IPS DF 4.7 (cell line): ENCODE results near the gene CD55.

Source experiments
- DNase-seq: peaks from one replicate; pipeline ENCODE4 v3.0.0-alpha.2; 2013; ENCODE audit warnings: low spot score; ENCODE audit errors: extremely low read depth

Gene CD55

DNA sequence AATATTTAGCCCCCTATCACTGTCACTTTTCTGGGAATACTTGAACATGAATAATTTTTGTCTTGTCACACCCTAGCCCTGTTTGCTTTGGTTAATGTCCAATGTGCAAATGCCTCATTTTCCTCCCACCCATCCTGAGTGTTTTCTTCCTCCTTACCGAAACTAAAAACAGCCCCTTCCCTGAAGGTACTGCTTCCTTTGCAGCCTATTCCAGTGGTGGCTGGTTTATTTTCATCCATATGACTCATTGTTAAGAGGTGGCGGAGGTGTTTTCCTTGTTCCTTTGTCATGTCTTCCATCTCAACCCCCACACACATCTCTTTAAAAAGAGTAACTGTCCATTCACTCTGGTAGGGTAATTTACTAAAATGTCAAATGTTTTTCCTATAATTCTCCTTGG is 40.4 kb downstream of the CD55 start:
- no peak for DNase-seq

DNA sequence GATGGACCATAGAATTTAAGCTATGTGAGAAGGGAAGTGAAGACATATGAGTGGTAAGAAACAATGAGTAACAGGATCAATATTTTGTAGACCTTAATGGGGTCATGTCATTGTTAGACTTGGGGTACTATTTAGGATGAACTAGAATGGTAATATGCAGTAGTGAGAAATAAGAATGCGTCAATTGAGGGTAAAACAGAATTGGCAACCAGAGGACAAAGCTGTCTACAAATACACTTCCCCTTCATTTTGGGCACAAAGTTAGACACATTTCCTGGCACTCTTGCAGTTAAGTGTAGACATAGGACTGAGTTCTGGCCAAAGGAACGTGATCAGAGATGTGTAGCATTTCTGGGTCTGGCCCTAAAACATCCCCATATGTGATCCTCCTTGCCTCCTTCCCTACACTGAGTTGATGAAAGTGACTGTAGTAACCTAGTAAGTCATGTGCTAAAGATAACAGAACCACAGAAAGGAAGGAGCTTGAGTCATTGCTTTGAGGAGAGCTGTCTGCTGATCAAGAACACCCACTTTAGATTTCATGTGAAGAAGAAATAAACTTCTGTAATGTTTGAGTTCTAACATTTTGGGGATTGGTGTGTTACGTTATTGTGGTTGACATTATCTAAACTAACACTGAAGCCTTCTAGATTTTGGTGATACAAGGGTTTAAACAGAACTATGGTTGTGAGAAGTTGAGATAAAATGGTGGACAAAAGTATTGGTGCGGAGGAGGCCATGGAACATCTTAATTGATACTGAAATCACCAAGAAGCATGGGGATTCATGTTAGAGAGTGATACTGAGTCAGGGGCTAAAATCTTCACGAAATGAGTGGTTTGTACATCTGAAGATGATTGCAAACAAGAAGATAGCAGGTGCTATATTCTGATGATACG is 41.7 kb downstream of the CD55 start:
- no peak for DNase-seq

DNA sequence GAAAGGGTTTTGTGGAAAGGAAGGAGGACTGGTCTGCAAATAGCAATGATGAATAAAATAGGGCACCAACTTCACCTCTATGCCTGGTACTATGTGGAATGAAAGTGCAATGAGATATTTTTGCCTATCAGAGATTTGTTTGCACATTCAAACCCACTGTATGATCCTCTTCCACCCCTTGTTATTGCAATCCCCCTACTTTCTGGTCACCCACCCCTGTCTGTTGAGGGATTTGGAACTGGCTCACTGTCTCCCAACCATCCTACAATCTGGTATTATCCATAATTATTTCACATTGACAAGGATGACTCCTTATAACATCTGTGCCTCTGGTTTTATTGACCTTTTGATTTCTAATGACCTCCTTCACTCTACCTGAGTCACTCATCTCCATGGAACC is 42.4 kb downstream of the CD55 start:
- DNase-seq = no peak

DNA sequence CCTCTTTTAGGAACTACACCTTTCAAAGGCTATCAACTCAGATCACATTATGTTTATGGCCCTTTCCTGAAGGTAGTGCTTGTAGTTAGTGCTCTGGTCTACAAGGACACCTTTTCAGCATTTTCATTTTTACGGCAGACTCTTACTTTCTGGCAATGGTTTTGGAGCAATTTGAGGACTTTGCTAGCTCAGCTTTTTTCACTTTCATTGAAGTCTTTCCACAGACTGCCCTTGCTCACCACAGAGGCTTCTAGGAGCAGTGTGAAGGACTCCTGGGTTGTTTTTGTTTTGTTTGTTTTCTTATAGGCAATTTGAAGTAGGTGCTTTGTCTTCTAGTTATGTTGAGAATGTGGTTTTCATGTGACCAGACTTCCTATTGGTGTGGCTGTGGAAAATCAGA is 43.1 kb downstream of the CD55 start:
- no peak for DNase-seq

DNA sequence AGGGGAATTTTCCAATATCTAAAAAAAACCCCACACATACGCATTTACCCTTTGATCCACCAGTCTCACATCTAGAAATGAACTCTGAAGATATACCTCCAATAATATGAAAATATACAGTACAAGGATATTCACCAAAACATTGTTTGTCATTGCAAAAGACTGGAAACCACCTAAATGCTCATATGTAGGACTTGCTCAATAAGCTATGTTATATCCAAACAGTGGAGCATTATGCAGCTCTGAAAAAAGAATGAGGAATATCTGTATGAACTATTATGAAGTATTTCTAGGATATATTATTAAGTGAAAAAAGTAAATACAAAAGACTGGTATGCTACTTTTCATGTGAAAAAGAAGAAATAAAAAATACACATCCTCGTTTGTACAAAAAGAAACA is 43.6 kb downstream of the CD55 start:
- no peak for DNase-seq

DNA sequence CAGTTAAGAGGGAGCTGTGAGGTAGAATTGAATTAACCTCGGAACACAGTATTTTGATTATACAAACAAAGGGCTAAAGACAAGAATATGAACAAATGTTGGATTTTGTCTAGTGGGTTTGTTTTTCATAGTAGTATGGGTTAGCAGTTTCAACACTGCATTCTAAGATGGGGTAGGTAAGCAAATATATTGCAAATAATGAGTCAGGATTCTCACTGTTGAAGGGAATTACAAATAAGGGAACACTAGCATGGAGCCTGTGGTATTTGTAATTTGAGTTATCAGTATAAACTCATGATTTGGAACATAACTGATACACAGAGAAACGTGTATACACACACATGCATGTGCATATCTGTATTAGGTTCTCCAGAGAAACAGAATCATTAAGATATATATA is 44.5 kb downstream of the CD55 start:
- no peak for DNase-seq

DNA sequence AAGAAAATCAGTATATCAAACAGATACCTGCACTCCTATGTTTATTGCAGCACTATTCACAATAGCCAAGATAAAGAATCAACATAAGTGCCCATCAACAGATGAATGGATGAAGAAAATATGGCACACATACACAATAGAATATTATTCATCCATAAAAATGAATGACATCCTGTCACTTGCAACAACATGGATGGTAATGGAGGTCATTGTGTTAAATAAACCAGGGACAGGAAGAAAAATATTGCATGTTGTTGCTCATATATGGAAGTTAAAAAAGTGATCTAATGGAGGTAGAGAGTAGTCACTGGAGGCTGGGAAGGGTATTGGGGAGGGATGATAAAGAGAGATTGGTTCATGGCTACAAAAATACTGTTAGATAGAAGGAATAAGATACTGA is 67.2 kb downstream of the CD55 start:
- DNase-seq = no peak

DNA sequence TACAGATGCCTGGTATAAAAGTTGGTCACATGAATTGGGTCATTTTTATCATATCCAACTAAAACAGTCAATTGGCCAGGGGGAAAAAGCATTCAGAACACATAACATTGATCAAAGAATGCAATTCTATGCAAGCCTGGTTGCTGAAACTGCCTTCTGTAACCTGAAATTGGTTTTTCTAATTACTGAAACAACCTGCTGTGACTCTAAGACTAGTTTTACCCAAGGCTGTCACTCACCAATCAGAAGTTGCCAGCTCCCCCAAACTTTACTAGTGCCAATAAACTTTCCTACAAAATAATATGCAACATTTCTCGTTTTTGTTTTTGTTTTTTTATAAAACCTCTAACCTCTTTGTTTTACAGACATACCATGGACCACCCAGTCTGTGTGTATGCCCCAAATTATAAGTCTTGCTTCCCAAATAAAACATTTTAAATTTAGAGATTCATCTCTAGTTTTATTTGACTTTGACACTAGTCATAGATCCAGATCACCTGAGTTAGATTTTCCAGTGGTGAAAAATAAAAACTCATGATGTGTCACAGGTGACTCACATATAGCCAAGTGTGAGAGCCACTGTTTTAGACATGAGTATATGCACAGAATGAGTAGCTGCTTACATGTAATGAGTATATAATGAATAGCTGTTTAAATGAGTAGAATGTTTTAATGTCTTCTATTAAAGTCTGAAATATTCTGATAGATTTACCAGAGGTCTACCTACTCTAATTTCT is 68.4 kb downstream of the CD55 start:
- no peak for DNase-seq

DNA sequence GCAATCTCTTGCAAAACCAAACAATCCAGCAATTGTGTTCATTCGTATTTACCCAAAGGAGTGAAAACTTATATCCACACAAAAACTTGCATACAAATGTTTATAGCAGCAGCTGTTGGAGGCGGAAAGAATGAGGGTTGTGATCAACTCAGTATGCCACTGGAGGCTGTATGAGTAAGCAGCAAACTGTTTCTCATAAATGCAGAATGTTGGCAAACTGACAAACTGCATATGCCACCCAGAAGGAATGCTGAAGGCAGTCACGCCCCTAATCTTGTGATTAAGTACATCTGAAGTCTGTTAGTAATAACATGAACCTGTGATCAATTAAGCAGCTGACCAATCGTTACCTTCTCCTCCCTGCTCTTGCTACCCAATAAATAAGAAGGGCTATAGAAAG is 72.1 kb downstream of the CD55 start:
- DNase-seq = no peak

DNA sequence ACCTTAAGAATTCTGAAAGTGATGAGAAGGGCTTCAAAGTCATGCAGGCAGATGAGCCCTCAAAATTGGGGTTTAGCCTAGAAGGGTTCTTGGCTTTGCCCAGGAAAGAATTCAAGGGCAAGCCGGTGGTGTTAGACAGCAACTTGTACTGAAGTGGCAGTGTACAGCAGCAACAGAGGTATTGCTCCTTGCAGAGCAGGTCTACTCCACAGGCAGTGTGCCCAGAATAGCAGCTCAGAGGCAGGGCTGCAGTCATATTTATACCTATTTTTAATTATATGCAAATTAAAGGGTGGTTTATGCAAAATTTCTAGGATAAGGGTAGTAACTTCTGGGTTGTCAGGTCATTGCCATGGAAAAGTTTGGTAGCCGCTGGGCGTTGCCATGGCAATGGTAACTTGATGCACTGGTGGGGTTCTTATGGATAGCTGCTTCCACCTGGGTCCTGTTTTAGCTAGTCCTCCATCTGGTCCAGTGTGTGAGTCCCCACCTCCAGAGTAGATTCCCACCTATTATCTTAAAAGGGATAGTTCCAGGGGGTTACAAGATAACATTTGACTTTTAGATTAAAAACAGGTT is 74.8 kb downstream of the CD55 start:
- no peak for DNase-seq

DNA sequence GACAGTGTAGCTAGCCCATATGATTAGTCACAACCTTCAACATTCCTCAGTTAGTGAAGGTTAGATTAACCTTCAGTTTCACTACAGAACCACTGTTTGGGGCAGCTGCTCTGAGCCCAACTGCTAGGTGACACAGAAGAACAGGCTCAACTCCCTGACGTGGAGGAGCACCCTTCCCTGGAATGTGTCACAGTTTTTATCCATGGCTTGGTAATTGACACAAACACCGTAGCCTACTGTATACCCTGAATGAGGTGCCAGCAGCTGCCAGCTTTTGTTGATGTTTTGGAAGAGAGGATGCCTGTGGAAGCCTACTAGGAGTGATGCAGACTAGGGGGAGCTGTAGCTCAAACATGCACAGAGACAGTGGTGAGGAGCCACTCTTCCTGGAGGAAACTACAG is 76.0 kb downstream of the CD55 start:
- DNase-seq = no peak

DNA sequence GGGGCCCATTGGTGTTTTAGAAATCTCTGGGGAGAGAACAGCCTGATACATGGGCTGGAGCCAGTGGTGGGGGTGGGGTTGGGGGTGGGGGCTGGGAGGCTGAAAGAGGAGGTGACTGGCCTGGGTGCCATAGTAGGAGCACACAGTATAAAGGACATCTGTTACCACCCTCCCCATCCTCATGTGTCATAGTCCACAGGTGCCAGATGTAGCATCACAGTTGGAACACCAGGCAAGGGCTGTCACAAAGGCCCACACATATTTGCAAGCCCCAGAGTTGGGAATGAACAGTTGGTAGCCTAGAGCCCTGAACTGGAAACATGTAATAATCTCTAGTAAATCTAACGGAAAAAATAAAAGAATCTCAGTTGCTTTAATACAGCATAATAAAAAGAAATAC is 77.5 kb downstream of the CD55 start:
- no peak for DNase-seq

DNA sequence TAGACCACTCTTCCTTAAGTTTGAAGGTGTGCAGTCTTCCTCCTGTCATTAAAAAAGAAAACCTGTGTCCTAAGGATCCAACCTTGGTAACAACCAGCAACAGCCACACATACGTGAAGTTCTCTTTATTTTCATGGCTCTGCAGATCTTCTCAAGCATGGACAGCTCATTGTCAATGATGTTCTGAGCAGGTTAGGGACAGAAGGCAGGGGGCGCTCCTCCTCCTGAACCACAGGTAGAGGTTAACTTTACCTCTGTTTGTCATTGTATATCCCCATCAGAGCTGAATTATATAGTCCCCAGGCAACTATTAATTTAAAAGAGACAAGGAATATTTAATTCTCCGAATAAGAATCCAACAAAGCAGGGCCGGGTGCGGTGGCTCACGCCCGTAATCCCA is 80.1 kb downstream of the CD55 start:
- DNase-seq = no peak

DNA sequence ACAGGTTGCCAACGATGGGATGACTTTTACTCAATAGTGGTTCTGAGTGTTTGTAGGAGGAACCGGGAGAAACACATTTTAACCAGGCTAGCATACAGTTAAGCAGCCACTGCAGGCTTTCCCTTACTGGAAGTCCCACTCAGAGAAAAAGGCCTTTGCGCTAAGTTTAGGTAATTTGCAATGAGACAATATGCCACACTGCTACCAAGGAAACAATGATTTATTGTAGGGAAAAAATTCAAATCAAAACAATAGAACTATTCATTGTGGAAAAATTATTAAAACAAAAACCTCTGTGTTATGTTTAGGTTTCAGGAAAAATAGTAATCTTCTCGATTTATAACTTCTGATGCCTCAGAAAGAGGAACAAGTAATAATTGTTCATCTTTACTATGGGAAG is 81.3 kb downstream of the CD55 start:
- no peak for DNase-seq

DNA sequence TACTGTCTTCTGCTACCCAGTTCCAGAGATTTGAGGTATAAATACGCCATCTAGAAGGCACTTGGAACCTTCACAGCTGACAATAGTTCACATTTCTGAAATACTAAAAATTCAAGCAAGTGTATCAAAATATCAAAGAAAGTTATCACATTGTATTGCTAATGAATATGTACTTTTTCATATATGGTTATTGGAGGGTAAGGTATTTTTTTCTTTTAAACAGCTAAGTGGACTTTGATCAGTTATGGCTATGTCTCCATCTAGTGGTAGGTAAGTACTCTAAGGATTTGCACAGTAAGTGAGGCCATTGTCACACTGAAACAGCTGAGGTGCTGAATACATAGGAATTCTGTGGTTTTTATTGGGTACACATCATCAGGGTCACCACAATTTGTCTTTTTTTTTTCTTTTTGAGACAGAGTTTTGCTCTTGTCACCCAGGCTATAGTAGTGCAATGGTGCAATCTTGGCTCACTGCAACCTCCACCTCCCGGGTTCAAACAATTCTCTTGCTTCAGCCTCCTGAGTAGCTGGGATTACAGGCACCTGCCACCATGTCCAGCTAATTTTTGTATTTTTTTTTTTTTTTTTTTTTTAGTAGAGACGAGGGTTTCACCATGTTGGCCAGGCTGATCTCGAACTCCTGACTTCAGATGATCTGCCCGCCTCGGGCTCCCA is 83.5 kb downstream of the CD55 start:
- DNase-seq = no peak

DNA sequence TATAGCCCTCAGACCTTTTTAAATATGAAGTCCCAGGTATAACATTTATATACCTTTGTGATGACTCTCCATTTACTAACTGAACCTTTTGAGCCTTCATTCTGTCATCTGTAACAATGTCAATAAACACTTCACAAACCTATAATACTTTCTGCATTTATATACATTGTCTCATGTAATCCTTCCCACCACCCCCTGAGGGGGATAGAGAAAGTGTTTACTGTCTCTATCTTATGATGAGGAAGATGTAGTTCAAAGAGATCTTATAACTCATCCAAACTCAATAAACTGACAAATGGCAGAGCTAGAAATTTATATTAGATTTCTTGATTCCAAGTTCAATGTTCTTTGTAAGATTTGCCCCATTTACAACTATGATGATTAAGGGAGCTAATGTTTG is 84.3 kb downstream of the CD55 start:
- DNase-seq = no peak

DNA sequence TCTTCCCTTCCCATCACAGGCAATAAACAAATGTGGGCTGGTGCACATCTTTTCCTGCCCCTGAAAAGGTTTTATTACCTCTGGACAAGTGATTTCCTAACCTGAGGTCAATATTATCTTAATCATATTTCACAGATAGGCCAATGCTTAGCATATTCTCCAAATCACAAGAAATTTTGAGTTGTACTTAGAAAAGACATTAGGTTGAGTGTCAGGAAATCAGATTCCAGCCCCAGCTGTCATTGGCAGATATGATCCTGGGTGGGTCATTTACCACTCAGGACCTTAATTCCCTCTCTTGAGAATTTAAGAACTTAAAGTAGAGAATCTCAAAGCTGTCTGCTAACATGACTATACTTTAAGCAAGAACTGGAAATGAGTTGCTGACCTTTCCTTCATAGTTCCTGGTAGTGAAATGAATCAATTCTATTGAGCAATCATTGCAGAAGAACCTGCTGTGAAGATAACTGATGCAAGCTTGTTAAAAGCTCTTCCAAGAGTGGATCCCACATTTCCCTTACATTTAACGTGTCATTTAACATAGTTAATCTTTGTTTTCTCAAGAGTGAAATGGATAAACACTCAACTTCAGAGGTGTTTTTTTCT is 86.3 kb downstream of the CD55 start:
- DNase-seq = no peak
